GM21619 (cell line): Measurements from ENCODE around the gene SLC1A5.
"Not testable (repeated sequence)": the region's sequence is repeated elsewhere in the genome, so short reads cannot be mapped to it uniquely, and the experiment has no call there.

Source experiments
- ATAC-seq: cut with Tn5 transposase; IDR thresholded peaks from one replicate; pipeline ENCODE4 v1.9.1; 2021; ENCODE audit not compliant: unreplicated experiment

Gene SLC1A5

DNA sequence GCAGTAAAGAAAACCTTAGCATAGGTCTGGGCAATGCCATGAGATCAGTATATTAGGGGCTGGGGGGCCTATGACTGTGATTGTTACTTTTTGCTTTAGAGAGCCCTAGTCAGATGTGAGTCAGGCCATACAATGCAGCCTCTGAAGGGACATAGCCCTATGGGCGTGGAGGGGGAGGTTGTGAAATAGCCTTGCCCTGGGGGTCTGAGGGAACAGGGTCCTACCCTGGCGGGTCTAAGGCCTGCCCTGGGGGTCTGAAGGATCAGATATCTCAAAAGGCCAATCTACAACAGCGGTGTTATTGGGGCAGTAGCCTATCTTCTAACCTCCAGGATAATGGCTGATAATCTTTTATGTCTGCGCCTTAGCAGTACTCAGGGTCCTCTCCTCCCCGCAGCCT lies 13.8 kb upstream of the SLC1A5 start:
- no peak for ATAC-seq

DNA sequence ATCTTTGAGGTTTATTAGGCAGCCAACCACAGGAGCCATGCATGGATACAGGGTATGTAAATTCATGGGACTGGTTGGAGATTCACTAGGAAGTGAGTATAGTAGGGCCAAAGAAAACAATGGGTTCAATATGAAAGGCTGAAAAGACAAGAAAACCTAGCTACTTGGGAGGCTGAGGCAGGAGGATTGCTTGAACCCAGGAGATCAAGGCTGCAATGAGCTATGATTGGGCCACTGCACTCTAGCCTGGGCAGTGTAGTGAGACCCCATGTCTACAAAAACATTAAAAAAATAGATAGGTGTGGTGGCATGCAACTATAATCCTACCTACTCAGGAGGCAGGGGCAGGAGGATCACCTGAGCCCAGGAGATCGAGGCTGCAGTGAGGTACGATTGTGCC lies 10.3 kb upstream of the SLC1A5 start:
- ATAC-seq = no peak

DNA sequence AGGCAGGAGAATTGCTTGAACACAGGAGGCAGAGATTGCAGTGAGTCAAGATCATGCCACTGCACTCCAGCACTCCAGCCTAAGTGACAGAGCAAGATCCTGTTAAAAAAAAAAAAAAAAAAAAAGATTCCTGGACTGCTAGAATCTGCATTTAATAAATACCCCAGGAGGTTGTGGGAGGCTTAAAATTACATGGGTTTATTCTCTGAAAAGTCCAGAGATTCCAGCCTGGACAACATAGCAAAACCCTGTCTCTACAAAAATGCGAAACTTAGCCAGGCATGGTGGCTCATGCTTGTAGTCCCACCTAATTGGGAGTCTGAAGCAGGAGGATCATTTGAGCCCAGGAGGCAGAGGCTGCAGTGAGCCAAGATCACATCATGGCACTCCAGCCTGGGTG lies 9.5 kb upstream of the SLC1A5 start:
- ATAC-seq = no peak

DNA sequence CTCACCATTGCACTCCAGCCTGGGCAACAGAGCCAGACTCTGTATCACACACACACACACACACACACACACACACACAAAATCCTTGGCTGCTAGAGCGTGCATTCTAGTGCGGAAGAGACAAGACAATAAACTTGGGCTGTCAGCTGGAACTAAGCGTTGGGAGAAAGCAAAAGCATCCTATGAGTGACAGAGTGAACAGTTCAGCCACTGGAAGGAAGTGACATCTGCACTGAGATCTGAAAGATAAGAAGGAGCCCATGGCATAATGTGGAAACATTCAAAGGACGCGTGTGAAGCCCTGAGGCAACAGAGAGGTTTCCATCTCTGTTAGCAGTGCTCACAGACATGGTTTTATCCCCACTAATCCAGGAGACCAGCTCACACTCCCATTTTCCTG lies 3.5 kb upstream of the SLC1A5 start:
- no peak for ATAC-seq

DNA sequence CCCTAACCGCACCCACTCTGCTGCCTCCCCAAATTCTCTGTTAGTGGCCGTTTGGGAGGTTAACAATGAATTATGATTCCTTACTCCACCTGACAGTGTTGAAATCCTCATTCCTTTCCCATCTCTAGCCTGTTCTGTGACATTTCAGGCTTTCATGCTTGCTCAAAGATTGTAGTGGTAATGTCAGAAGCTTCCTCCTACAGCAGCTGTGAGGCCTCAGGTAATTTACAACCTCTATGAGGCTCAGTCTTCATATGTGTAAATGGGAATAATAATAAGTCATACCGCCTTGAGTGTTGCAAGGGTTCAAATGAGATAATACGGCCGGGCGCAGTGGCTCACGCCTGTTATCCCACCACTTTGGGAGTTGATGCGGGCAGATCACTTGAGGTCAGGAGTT lies 977 bp upstream of the SLC1A5 start:
- no peak for ATAC-seq

DNA sequence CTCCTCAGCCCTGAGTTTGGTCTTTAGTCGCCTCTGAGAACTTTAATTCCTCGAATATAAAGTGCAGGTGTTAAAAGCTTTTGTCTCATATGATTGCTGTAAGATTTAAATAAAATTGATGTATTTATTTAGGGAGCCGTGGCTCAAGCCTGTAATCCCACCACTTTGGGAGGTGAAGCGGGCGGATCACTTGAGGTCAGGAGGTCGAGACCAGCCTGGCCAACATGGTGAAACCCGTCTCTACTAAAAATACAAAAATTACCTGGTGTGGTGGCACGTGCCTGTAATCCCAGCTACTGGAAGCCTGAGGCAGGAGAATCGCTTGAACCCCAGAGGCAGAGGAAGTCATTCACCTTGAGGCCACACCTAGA lies 559 bp upstream of the SLC1A5 start:
- no peak for ATAC-seq

DNA sequence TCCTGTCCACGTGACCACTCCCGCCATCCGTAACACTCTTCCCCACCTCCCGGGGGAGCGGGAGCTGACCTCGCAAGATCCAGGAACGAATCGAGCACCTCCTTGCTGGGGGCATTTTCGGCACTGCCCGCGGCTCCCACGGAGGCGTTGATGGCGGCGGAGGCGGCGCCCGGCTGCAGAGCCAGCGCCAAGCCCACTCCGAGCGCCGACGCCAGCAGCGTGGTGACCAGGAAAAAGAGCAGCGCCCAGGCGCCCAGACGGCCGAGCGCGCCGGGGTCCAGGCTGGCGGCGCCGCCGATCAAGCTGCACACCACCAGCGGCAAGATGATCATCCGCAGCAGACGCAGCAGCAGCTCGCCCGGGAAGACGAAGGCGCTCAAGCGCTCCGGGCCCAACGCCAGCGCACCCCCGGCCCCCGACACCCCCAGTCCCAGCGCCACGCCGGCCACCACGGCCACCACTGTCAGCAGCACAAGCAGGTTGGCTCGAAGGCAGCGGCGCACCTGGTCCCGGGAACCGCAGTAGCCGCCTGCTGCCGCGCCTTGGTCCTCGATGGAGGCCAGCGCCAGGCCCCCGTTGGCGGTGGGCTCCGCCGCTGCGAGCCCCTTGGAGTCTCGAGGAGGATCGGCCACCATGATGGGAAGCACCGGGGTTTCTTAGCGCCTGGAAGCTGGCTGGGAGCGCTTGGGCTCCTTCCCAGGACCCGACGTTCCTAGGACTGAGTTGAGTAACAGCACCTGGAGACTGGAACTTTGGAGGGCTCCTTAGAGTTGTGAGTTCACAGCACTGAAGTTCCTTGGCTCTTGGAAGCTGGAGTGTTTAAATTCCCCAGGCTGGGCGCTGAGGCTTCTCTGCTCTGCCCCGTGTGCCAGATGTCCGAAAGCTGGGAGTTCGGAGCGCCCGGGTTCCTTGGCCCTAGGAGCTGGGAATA lies 798 bp downstream of the SLC1A5 start:
- ATAC-seq = no peak

DNA sequence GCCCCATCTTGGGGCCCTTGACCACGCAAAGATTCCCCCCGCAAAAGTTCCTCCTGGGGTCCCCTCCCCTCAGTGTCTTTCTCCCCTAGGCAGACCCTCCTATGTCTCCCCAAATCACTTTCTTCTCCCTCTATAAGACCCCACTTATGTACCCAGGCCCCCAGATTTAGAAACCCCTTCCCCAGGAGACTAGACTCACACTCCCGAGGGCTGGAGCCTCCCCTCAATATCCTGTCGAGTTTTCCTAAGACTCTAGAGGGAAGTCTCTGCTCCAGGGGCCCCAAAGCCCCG lies 1.4 kb downstream of the SLC1A5 start:
- no peak for ATAC-seq

DNA sequence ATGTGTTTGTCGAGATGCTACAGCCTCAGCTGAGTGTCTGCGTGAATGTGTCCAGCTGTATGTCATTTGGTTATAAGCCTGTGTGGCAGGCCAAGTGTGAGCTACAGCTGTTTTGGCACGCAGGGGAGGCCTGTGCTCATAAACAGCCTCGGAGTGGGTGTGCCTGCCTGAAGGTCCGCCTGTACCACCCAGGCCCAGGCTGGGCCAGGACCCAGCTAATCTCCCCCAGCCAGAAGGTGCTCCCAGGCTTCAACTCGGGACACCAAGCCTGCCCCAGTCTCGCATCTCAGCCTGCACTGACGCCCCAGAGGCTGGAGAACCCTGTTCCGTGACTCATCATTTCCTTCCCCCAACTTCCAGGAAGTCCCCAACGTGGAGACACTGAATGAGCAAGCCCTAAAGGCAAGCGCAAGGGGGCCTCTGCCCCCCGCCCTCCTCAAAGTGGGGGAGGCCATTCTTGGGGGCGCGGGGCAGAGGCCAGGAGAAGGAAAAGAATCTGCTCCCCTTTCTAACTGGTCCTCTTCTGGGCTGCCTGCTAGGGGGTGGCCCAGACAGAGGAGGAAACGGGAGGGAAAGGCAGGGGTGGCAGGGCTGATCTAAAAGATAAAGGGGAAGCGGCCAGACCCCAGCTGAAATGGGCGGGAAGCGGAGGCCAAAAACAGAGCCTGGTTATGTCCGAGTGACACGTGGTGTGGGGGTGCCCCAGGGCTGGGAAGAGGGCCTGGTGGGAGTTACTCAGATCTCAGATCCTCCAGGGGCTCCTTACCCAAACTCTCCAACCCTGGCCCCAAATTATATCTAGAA lies 2.0 kb downstream of the SLC1A5 start:
- ATAC-seq = no peak

DNA sequence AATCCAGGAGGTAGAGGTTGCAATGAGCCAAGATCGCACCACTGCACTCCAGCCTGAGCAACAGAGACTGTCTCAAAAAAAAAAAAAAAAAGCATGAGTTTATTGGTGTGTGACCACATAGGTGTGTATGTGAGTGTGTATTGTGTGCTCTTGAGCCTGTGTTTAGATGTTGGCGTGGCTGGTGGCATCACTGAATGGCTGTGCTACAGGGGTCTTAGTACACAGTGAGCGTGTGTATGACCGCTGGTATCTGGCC lies 2.5 kb downstream of the SLC1A5 start:
- ATAC-seq = no peak

DNA sequence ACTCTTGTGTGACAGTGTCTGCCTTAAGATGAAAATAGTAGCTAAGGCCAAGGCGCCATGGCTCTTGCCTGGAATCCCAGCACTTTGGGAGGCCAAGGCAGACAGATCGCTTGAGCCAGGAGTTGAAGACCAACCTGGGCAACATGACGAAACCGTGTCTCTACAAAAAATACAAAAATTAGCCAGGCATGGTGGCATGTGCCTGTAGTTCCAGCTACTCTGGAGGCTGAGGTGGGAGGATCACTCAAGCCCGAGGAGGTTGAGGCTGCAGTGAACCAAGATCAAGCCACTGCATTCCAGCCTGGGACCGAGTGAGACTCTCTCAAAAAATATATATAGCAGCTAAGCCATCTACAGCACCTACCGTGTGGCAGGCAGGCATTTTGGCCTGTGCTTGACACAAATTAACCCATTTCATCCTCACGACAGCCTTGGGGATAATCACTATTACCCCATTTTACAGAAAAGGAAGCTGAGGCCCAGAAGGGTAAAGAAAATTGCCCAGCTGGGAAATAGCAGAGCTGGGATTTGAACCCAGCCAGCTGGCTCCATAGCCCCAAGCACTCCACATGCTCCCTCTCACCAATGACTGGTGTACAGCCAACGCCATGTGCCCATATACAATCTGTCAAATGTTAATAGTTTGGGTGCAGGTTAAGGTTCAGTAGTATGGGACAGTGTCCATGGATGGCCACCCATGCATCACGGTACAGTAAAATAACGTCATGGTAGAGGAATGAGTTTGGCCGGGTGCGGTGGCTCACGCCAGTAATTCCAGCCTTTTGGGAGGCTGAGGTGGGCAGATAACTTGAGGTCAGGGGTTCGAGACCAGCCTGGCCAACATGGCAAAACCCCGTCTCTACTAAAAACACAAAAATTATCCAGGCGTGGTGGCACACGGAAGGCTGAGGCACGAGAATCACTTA lies 3.1 kb downstream of the SLC1A5 start:
- no peak for ATAC-seq

DNA sequence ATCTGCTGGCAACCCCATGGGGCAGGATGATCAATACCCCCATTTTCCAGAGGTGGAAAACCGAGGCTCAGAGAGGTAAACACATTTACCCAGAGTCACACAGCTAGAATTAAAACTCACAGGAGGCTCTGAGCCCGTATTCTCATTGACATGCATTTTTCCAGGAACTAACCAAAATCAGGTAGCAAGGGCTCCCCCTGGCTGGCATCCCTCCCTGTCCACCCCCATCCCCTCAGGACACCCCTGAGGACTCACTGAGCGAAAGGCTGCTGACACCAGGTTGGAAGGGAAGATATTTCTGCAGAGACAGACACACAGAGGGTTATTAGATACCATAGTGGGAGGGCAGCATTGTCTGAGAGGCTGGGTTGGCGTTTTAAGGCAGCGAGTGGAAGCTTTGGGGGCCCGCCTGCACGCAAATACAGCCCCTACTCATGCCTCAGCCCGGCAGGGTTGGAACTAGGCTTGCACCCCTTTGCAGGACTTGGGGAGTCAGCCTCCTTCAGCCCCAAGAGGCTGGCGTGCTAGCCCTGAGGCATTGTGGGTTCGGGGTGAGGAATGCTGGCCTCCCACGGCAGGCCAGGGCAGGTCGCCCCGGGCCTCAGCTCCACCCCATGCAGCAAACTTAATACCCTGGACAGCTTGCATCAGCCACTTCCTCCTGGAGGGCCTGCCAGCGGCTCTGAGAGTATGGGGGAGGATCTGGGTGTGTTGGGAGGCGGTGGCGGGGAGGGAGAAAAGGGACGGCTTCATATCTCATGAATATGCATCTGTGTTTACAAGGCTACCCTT lies 3.9 kb downstream of the SLC1A5 start:
- no peak for ATAC-seq

DNA sequence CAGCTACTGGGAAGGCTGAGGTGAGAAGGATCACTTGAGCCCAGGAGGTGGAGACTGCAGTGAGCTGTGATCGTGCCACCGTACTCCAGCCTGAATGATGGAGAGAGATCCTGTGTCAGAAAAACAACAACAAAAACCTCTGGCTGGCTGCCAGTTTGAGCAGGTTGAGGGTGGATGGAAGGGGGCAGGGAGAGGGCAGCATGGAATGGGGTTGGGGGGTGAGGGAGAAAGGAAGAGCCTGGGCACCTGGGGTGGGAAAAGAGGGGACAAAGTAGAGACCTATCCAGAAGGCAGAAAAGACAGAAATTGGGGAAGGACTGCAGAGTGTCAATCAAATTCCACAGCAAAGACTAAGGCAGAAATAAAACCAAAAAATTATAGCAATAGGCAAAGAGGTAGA lies 4.7 kb downstream of the SLC1A5 start:
- ATAC-seq = no peak

DNA sequence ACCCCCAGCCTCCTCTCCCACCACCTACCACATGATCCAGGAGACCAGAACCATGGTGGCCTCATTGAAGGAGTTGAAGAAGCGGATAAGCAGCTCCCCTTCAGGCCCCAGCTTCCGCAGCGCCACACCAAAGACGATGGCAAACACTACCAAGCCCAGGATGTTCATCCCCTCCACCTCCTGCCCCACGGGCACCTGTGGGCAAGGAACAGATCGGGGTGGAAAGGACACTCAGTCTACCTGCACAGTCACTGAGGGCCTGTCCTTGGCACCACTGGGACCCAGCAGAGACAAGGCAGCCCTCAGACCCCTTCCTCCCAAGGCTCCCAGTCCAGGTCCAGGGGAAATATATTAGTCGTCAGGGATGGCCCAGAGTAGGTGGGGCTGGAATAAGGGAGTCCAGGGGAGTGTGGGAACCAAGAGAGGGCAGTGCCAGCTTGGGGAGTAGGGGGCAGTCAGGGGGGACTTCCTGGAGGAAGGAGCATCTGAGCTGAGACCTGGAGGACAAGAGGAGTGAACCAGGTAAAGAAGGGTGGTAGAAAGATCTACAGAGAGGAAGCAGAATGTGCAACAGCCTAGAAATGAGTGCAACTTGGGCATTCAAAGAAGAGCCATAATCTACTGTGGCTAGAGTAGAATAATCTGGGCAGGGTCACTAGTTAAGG lies 5.9 kb downstream of the SLC1A5 start:
- ATAC-seq = no peak

DNA sequence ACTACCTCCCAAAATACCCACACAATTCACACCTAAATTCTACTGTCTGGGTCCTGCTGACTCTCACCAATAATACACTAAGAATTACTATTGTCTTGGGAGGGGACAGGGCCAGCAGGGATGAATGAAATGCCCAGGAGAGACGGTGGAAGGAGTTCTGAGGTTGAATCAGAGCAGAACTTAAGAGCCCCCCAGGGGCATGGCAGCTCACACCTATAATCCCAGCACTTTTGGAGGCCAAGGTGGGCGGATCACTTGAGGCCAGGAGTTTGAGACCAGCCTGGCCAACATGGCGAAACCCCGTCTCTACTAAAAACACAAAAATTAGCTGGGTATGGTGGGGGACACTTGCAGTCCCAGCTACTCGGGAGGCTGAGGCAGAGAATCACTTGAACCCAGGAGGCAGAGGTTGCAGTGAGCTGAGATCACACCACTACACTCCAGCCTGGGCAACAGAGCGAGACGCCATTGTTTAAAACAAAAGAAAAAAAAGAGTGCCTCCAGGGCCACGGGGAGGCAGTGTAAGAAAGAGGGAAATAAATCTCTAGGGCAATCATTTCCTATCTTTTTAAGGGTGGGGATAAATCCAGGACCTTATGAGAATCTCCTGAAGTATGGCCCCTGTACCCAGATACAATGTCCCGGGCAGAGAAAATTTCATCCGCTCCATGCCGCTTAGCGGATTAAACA lies 10.3 kb downstream of the SLC1A5 start:
- ATAC-seq = not testable (repeated sequence)

DNA sequence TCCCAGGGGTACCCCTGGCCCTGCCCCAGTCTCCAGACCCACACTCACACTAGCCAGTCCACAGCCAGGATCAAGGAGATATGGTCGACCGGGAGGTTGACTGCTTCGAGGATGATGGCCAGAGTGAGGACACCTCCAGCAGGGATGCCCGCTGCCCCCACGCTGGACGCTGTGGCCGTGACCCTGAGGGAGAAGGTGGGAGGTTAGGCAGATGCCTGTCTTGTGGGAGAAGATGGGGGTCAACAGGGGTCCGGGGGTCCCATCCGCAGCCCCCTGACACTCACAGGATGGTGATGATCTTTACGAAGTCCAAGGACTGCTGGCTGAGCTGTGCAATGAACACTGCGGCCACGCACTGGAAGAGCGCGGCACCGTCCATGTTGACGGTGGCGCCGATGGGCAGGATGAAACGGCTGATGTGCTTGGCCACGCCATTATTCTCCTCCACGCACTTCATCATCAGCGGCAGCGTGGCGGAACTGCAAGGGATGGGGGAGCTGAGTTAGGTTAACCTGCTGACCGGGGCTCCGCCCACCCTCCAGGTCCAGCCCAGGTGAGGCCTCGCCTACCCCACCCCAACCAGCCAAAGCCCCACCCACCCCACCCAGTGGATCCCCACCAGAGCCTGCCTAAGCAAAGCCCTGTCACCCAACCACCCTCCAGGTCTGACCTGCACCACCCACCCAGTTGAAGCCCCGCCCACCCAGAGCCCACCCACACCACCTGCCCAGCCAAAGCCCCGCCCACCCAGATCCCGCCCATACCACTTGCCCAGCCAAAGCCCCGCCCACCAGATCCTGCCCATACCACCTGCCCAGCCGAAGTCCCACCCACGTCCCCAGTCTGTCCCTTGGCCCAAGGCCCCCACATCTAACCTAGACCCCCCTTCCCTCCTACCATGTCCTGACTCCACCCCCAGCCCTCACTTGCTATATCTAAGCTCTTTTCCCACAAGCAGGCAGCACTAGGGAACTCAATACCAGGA lies 11.2 kb downstream of the SLC1A5 start:
- no peak for ATAC-seq

DNA sequence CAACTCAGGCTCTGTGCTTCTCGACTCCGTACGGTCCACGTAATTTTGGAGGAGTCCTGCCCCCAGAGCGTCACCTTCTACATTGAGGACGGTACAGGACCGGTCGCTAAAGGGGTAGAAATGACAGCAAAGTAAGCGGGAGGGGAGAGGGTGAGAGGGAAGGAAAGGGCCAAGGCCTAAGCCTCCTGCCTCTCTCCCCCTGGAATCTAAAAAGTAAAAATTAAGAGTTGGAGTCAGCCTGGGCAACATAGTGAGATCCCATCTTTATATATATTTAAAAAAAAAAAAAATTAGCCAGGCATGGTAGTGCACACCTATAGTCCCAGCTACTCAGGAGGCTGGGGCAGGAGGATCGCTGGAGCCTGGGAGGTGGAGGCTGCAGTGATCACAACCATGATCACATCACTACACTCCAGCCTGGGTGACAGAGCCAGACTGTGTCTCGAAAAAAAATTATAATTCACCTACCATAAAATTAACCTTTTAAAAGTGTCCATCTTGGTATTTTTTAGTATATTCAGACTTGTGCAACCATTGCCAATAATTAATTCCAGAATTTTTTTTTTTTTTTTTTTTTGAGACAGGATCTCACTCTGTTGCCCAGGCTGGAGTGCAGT lies 12.6 kb downstream of the SLC1A5 start:
- ATAC-seq = no peak

DNA sequence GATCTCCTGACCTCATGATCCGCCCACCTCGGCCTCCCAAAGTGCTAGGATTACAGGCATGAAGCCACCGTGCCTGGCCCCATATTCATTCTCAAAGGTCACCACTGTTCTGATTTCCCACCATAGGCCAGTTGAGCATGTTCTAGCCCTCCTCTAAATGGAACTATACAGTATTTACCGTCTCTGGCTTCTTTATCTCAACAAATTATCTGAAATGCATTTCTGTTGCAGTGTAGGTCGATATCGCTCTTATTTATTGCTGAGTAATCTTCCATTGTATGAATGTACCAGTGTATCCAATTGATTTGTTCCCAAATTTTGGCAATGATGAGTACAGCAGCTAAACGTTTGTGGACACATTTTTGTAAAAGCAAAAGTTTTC lies 15.4 kb downstream of the SLC1A5 start:
- no peak for ATAC-seq
